Ovary (tissue), 9 donors: ENCODE results near the gene PCDHB14. TPM values are rescaled to one million over a fixed set of nuclear protein-coding genes. Genes with fewer than 3 reads are reported as not detected.

ENCODE experiments used
- DNase-seq, 5 donors: peaks; one replicate each; pipeline ENCODE4 v3.0.0-alpha.2; 2019 to 2020
- H3K27ac ChIP-seq, 2 donors: fragments of 200-600 bp; one replicate each; pipeline versions ENCODE4 v1.5.1 to v1.8.0; 2019 to 2022
- H3K27me3 ChIP-seq: fragments of 200-600 bp; one replicate; pipeline ENCODE4 v1.8.0; 2022
- H3K36me3 ChIP-seq: fragments of 200-600 bp; sonication (generic); one replicate; pipeline ENCODE4 v1.5.1; 2019
- H3K4me1 ChIP-seq: one replicate; pipeline ENCODE4 v1.8.1; 2013; ENCODE audit warnings: mild to moderate bottlenecking, moderate library complexity; ENCODE audit not compliant: insufficient read depth
- H3K4me3 ChIP-seq: fragments of 200-600 bp; sonication (generic); one replicate; pipeline ENCODE4 v1.5.1; 2017
- H3K9me3 ChIP-seq, 2 donors: fragments of 200-600 bp in 1 of 2; sonication (generic) in 1 of 2; one replicate each; pipeline versions ENCODE4 v1.5.1 to v1.8.1; 2013 to 2019; ENCODE audit warnings: mild to moderate bottlenecking in 1 of 2, moderate library complexity in 1 of 2
- CTCF ChIP-seq, 3 donors: fragments of 450-650 bp in 2 of 3; fragments of 200-600 bp in 1 of 3; IDR thresholded peaks; one replicate each; pipeline versions ENCODE4 v1.5.1 to v1.8.0; 2016 to 2022; ENCODE audit warnings: antibody characterized with exemption in 3 of 3, mild to moderate bottlenecking in 1 of 3
- EP300 ChIP-seq: sonication (generic); formaldehyde crosslinking; IDR thresholded peaks from one replicate; pipeline ENCODE4 v1.6.1; 2017; ENCODE audit warnings: antibody characterized with exemption
- POLR2A ChIP-seq: fragments of 450-650 bp; IDR thresholded peaks from one replicate; pipeline ENCODE4 v1.6.1; 2017; ENCODE audit warnings: antibody characterized with exemption, mild to moderate bottlenecking, moderate library complexity
- WGBS, 3 donors: extraction: QIAGEN DNeasy Blood & Tissue Kit in 1 of 3; methylation state at CpG; one replicate each; pipeline versions ENCODE4 v1.1.5 to v1.1.7; 2013 to 2017; 5-methylcytosine and 5-hydroxymethylcytosine counted together
- intact Hi-C, 4 donors: fragments of 100-400 bp; cut with DNase I; formaldehyde crosslinking; loops; one replicate each; pipeline versions ENCODE4 v1.11.0 to v1.15.1; 2022 to 2023
- polyA plus RNA-seq, 2 donors: library from polyadenylated mRNA; stranded (reverse); fragments of 200-250 nt in 1 of 2; fragments of 350-450 nt in 1 of 2; fragmentation: Illumina TruSeq in 1 of 2; extraction: RNeasy Lipid Tissue Mini Kit (QIAGEN cat#74804) in 1 of 2; gene quantifications; one replicate each; pipeline ENCODE4 v1.2.3, GENCODE V29; 2013 to 2014
- total RNA-seq, 7 donors: library from RNA; depleted of rRNA in 2 of 7; stranded (reverse); fragments of >200 nt in 2 of 7; fragmentation: NEBNext Ultra II Directional in 3 of 7; extraction: Animal tissue kit (Norgen Biotek cat#: 25700) in 3 of 7; gene quantifications; one replicate each; pipeline versions ENCODE4 v1.1.0 to v1.2.4, GENCODE V29; 2016 to 2023
- donor health status: DM: no; HTN: no; CAD: no; lungs with moderate emphysema.
- donor health status: DM: no; HTN: no; CAD: no.
- donor health status: Bipolar disorder and iron deficiency.
- donor health status: DM: yes; HTN: yes; CAD: no.
- donor health status: DM: no; HTN: no; CAD: no.
- donor health status: DM: yes; HTN: yes; CAD: no.

PCDHB14 gene
- total and polyA plus RNA-seq, 9 donors, result 3.8 to 7.2 (median 5.3) TPM

- intact Hi-C loops, result no loop called here
- 95 to 99% (median 98%) methylated on average over 4 of the region's 4 CpGs for WGBS, 3 donors
- H3K4me3 ChIP-seq, result no peak overlapping the region
These were observed 46.1 kb downstream of the PCDHB14 start for GRCh38 chr5:141269195-141269594.

GRCh38 chr5:141272906-141273305, 49.8 kb downstream of the PCDHB14 start:
- Histone ChIP-seq H3K36me3 (no peaks in the 10 kb centered on the region), H3K4me1 (no peaks in the 10 kb centered on the region), H3K27ac (no peak overlapping the region), H3K27me3 (no peaks in the 10 kb centered on the region), H3K9me3 (peaks cover 4 to 29% of the 10 kb centered on the region in 2 donors), H3K4me3 (no peak overlapping the region)
- TF ChIP-seq EP300, result no peak
- TF ChIP-seq POLR2A, result no peak
- no peak for TF ChIP-seq CTCF (IDR thresholded peaks at IDR 0.05)
- DNase-seq, result no peak
- intact Hi-C loops, result no loop called here
- whole genome bisulfite sequencing, 3 donors, result 39 to 58% (median 53%) methylated on average over 3 of the region's 3 CpGs

More at GRCh38 chr5:141269195-141269594, 46.1 kb downstream of the PCDHB14 start:
- Histone ChIP-seq H3K9me3 (peaks cover 13 to 37% of the 10 kb centered on the region in 2 donors), H3K36me3 (no peaks in the 10 kb centered on the region), H3K27me3 (no peaks in the 10 kb centered on the region), H3K27ac (no peak overlapping the region), H3K4me1 (no peaks in the 10 kb centered on the region)
- TF ChIP-seq POLR2A (no peak), EP300 (no peak)
- DNase-seq, result no peak

Other genes with a start within 250 kb of the PCDHB14 start
Only the 30 nearest of the 36 such genes appear.
- gene PCDHB1, start 172.0 kb upstream of the PCDHB14 start, total RNA-seq, result under 1 TPM in 2 of 7 donors, not detected in 5; 0.03 to 0.34 TPM
- gene PCDHB1, start 172.0 kb upstream of the PCDHB14 start, polyA plus RNA-seq, result not detected
- gene PCDHB2, start 128.7 kb upstream of the PCDHB14 start, total RNA-seq, result 1 to 10 TPM; 1.9 to 4.0 (median 3.3) TPM
- 1 to 10 TPM; 1.7 to 2.5 TPM for gene PCDHB2, start 128.7 kb upstream of the PCDHB14 start, polyA plus RNA-seq
- 1 to 10 TPM; 2.5 to 4.1 (median 3.2) TPM for gene PCDHB3, start 122.9 kb upstream of the PCDHB14 start, total RNA-seq
- gene PCDHB3, start 122.9 kb upstream of the PCDHB14 start, polyA plus RNA-seq, result 1 to 10 TPM; 1.4 to 2.3 TPM
- gene PCDHB4, start 101.5 kb upstream of the PCDHB14 start, total RNA-seq, result 10 to 100 TPM in 1 of 7 donors, 1 to 10 TPM in 6; 2.5 to 12.6 (median 6.9) TPM
- 1 to 10 TPM; 4.2 to 5.0 TPM for gene PCDHB4, start 101.5 kb upstream of the PCDHB14 start, polyA plus RNA-seq
- 10 to 100 TPM in 5 of 7 donors, 1 to 10 TPM in 2; 7.3 to 16.2 (median 12.7) TPM for gene PCDHB5, start 88.1 kb upstream of the PCDHB14 start, total RNA-seq
- 1 to 10 TPM; 7.4 to 8.6 TPM for gene PCDHB5, start 88.1 kb upstream of the PCDHB14 start, polyA plus RNA-seq
- 1 to 10 TPM in 6 of 7 donors, under 1 TPM in 1; 0.34 to 2.4 (median 2.0) TPM for gene PCDHB6, start 73.3 kb upstream of the PCDHB14 start, total RNA-seq
- 1 to 10 TPM; 1.1 TPM for gene PCDHB6, start 73.3 kb upstream of the PCDHB14 start, polyA plus RNA-seq
- 1 to 10 TPM; 1.4 to 5.1 (median 4.0) TPM for gene PCDHB7, start 50.7 kb upstream of the PCDHB14 start, total RNA-seq
- gene PCDHB7, start 50.7 kb upstream of the PCDHB14 start, polyA plus RNA-seq, result 1 to 10 TPM; 2.2 to 3.0 TPM
- gene PCDHB8, start 45.6 kb upstream of the PCDHB14 start, total RNA-seq, result 1 to 10 TPM; 1.2 to 5.8 (median 2.9) TPM
- 1 to 10 TPM in 1 of 2 donors, under 1 TPM in 1; 0.42 to 1.2 TPM for gene PCDHB8, start 45.6 kb upstream of the PCDHB14 start, polyA plus RNA-seq
- 10 to 100 TPM in 2 of 7 donors, 1 to 10 TPM in 5; 5.6 to 11.1 (median 6.9) TPM for gene PCDHB16, start 41.0 kb upstream of the PCDHB14 start, total RNA-seq
- gene PCDHB16, start 41.0 kb upstream of the PCDHB14 start, polyA plus RNA-seq, result 1 to 10 TPM; 3.1 to 4.2 TPM
- gene PCDHB9, start 36.2 kb upstream of the PCDHB14 start, total RNA-seq, result 1 to 10 TPM; 2.0 to 5.4 (median 3.8) TPM
- 1 to 10 TPM; 1.5 to 3.3 TPM for gene PCDHB9, start 36.2 kb upstream of the PCDHB14 start, polyA plus RNA-seq
- gene PCDHB10, start 31.0 kb upstream of the PCDHB14 start, total RNA-seq, result 1 to 10 TPM; 2.7 to 5.2 (median 3.1) TPM
- gene PCDHB10, start 31.0 kb upstream of the PCDHB14 start, polyA plus RNA-seq, result 1 to 10 TPM; 2.9 to 3.4 TPM
- gene PCDHB11, start 23.7 kb upstream of the PCDHB14 start, total RNA-seq, result 1 to 10 TPM; 2.5 to 9.2 (median 6.0) TPM
- 1 to 10 TPM; 1.8 to 3.2 TPM for gene PCDHB11, start 23.7 kb upstream of the PCDHB14 start, polyA plus RNA-seq
- 1 to 10 TPM; 2.8 to 8.8 (median 6.9) TPM for gene PCDHB12, start 14.6 kb upstream of the PCDHB14 start, total RNA-seq
- 1 to 10 TPM; 2.8 to 2.9 TPM for gene PCDHB12, start 14.6 kb upstream of the PCDHB14 start, polyA plus RNA-seq
- gene PCDHB13, start 9.4 kb upstream of the PCDHB14 start, total RNA-seq, result 1 to 10 TPM; 3.9 to 5.9 (median 4.5) TPM
- 1 to 10 TPM; 1.3 to 3.1 TPM for gene PCDHB13, start 9.4 kb upstream of the PCDHB14 start, polyA plus RNA-seq
- gene PCDHB15, start 22.1 kb downstream of the PCDHB14 start, total RNA-seq, result 10 to 100 TPM in 4 of 7 donors, 1 to 10 TPM in 3; 3.4 to 17.0 (median 10.3) TPM
- gene PCDHB15, start 22.1 kb downstream of the PCDHB14 start, polyA plus RNA-seq, result 1 to 10 TPM; 6.7 to 8.2 TPM
- 1 to 10 TPM in 1 of 7 donors, under 1 TPM in 3, not detected in 3; 0.40 to 1.4 (median 0.54) TPM for gene SLC25A2, start 80.7 kb downstream of the PCDHB14 start, total RNA-seq
- under 1 TPM in 1 of 2 donors, not detected in 1; 0.10 TPM for gene SLC25A2, start 80.7 kb downstream of the PCDHB14 start, polyA plus RNA-seq
- 100 to 1,000 TPM in 4 of 7 donors, 10 to 100 TPM in 3; 65.1 to 141 (median 102) TPM for gene TAF7, start 97.4 kb downstream of the PCDHB14 start, total RNA-seq
- gene TAF7, start 97.4 kb downstream of the PCDHB14 start, polyA plus RNA-seq, result 100 to 1,000 TPM in 1 of 2 donors, 10 to 100 TPM in 1; 96.4 to 136 TPM
- 1 to 10 TPM in 3 of 7 donors, under 1 TPM in 4; 0.72 to 2.8 (median 1.00) TPM for gene PCDHGA1, start 107.2 kb downstream of the PCDHB14 start, total RNA-seq
- under 1 TPM; 0.29 to 0.90 TPM for gene PCDHGA1, start 107.2 kb downstream of the PCDHB14 start, polyA plus RNA-seq
- gene PCDHGA2, start 115.4 kb downstream of the PCDHB14 start, total RNA-seq, result 10 to 100 TPM in 5 of 7 donors, 1 to 10 TPM in 2; 7.3 to 13.5 (median 12.0) TPM
- 1 to 10 TPM; 3.0 to 5.4 TPM for gene PCDHGA2, start 115.4 kb downstream of the PCDHB14 start, polyA plus RNA-seq
- gene PCDHGA3, start 120.5 kb downstream of the PCDHB14 start, total RNA-seq, result 1 to 10 TPM; 5.3 to 8.6 (median 5.9) TPM
- 1 to 10 TPM; 1.9 to 2.9 TPM for gene PCDHGA3, start 120.5 kb downstream of the PCDHB14 start, polyA plus RNA-seq
- gene PCDHGB1, start 126.8 kb downstream of the PCDHB14 start, total RNA-seq, result 1 to 10 TPM; 3.7 to 9.3 (median 5.5) TPM
- gene PCDHGB1, start 126.8 kb downstream of the PCDHB14 start, polyA plus RNA-seq, result 1 to 10 TPM; 1.1 to 1.4 TPM
- 1 to 10 TPM; 4.4 to 8.2 (median 6.6) TPM for gene PCDHGA4, start 131.7 kb downstream of the PCDHB14 start, total RNA-seq
- 1 to 10 TPM; 1.2 to 3.8 TPM for gene PCDHGA4, start 131.7 kb downstream of the PCDHB14 start, polyA plus RNA-seq
- 10 to 100 TPM in 2 of 7 donors, 1 to 10 TPM in 5; 4.5 to 11.9 (median 9.3) TPM for gene PCDHGB2, start 136.7 kb downstream of the PCDHB14 start, total RNA-seq
- 1 to 10 TPM; 1.9 to 4.3 TPM for gene PCDHGB2, start 136.7 kb downstream of the PCDHB14 start, polyA plus RNA-seq
- 1 to 10 TPM; 4.5 to 9.5 (median 6.4) TPM for gene PCDHGA5, start 140.8 kb downstream of the PCDHB14 start, total RNA-seq
- 1 to 10 TPM; 1.7 to 3.2 TPM for gene PCDHGA5, start 140.8 kb downstream of the PCDHB14 start, polyA plus RNA-seq
- gene PCDHGB3, start 146.9 kb downstream of the PCDHB14 start, total RNA-seq, result 1 to 10 TPM; 4.1 to 8.6 (median 5.6) TPM
- 1 to 10 TPM; 1.1 to 2.1 TPM for gene PCDHGB3, start 146.9 kb downstream of the PCDHB14 start, polyA plus RNA-seq
- gene PCDHGA6, start 150.5 kb downstream of the PCDHB14 start, total RNA-seq, result 10 to 100 TPM in 3 of 7 donors, 1 to 10 TPM in 4; 6.7 to 14.5 (median 8.7) TPM
- gene PCDHGA6, start 150.5 kb downstream of the PCDHB14 start, polyA plus RNA-seq, result 1 to 10 TPM; 3.6 to 4.2 TPM
- gene PCDHGA7, start 159.4 kb downstream of the PCDHB14 start, total RNA-seq, result 1 to 10 TPM; 4.2 to 8.6 (median 5.8) TPM
- 1 to 10 TPM; 1.3 to 2.3 TPM for gene PCDHGA7, start 159.4 kb downstream of the PCDHB14 start, polyA plus RNA-seq
- 10 to 100 TPM in 1 of 7 donors, 1 to 10 TPM in 6; 6.0 to 12.0 (median 8.8) TPM for gene PCDHGB4, start 164.4 kb downstream of the PCDHB14 start, total RNA-seq
- gene PCDHGB4, start 164.4 kb downstream of the PCDHB14 start, polyA plus RNA-seq, result 1 to 10 TPM; 2.1 to 3.1 TPM
- gene PCDHGA8, start 169.3 kb downstream of the PCDHB14 start, total RNA-seq, result 1 to 10 TPM; 2.9 to 7.6 (median 3.8) TPM
- gene PCDHGA8, start 169.3 kb downstream of the PCDHB14 start, polyA plus RNA-seq, result under 1 TPM; 0.37 to 0.41 TPM
- gene PCDHGB5, start 174.6 kb downstream of the PCDHB14 start, total RNA-seq, result 10 to 100 TPM; 13.2 to 19.7 (median 18.2) TPM
- 1 to 10 TPM; 4.5 to 8.2 TPM for gene PCDHGB5, start 174.6 kb downstream of the PCDHB14 start, polyA plus RNA-seq